ENCODE data around the gene CASP8AP2. TPM values are rescaled to one million over a fixed set of nuclear protein-coding genes. Genes with fewer than 3 reads are reported as not detected.
"Not testable (repeated sequence)": the region's sequence is repeated elsewhere in the genome, so short reads cannot be mapped to it uniquely, and the experiment has no call there.

Gene CASP8AP2
- total RNA-seq, 2 donors from 2014 or later, result 13.9 to 23.8 TPM

- Histone ChIP-seq H3K36me3 (peaks cover 11% of the 10 kb centered on the region), H3K27ac (no peak overlapping the region), H3K4me3 (no peak overlapping the region), H3K27me3 (replicated peaks; ENCODE audit: insufficient read depth) (no peaks in the 10 kb centered on the region), H3K4me1 (ENCODE audit: control insufficient read depth in 1 of 2, low read depth in 2 of 2) (peaks cover 5 to 13% of the 10 kb centered on the region in 2 donors), H3K9me3 (no peaks in the 10 kb centered on the region)
- ATAC-seq (ENCODE audit: insufficient number of reproducible peaks, low FRiP score, low read depth), result no peak
- TF ChIP-seq, protein P1, sequence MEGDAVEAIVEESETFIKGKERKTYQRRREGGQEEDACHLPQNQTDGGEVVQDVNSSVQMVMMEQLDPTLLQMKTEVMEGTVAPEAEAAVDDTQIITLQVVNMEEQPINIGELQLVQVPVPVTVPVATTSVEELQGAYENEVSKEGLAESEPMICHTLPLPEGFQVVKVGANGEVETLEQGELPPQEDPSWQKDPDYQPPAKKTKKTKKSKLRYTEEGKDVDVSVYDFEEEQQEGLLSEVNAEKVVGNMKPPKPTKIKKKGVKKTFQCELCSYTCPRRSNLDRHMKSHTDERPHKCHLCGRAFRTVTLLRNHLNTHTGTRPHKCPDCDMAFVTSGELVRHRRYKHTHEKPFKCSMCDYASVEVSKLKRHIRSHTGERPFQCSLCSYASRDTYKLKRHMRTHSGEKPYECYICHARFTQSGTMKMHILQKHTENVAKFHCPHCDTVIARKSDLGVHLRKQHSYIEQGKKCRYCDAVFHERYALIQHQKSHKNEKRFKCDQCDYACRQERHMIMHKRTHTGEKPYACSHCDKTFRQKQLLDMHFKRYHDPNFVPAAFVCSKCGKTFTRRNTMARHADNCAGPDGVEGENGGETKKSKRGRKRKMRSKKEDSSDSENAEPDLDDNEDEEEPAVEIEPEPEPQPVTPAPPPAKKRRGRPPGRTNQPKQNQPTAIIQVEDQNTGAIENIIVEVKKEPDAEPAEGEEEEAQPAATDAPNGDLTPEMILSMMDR (IDR thresholded peaks at IDR 0.05), result no peak
- no peak for DNase-seq (ENCODE audit: low spot score)
Measured at GRCh38 chr6:89834884-89835792, 5.5 kb downstream of the CASP8AP2 start.

DNA sequence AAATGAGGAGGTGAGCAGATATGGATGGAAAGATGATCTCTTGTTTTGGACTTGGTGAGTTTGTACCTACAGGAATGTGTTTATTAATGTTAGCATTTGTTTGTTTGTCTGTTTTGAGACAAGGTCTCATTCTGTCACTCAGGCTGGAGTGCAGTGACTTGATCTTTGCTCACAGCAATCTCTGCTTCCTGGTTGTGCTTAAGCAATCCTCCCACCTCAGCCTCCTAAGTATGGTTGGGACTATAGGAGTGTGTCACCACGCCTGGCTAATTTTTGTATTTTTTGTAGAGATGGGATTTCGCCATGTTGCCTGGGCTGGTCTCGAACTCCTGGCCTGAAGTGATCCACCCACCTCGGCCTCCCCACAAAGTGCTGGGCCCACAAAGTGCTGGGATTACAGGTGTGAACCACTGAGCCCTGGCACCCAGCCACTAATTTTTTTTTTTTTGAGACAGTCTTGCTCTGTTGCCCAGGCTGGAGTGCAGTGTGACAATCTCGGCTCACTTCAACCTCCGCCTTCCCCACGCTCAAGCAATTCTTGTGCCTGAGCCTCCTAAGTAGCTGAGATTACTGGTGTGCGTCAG is 7.1 kb downstream of the CASP8AP2 start:
- no peak overlapping the region for H3K27ac ChIP-seq
- DNase-seq (ENCODE audit: low spot score) (no peak), ATAC-seq (ENCODE audit: insufficient number of reproducible peaks, low FRiP score, low read depth) (no peak)
- no peak overlapping the region for H3K4me3 ChIP-seq
- TF ChIP-seq, protein P1 (IDR thresholded peaks at IDR 0.05), result no peak
- H3K9me3 ChIP-seq, result no peaks in the 10 kb centered on the region
- H3K27me3 ChIP-seq (replicated peaks; ENCODE audit: insufficient read depth), result no peaks in the 10 kb centered on the region
- peaks cover 11% of the 10 kb centered on the region for H3K36me3 ChIP-seq
- H3K4me1 ChIP-seq (ENCODE audit: control insufficient read depth in 1 of 2, low read depth in 2 of 2), result peaks cover 0 to 7% of the 10 kb centered on the region in 2 donors

GRCh38 chr6:89840538-89840937 is 10.9 kb downstream of the CASP8AP2 start:
- no peak for ATAC-seq (ENCODE audit: insufficient number of reproducible peaks, low FRiP score, low read depth)
- DNase-seq (ENCODE audit: low spot score), result no peak
- no peak overlapping the region for H3K4me3 ChIP-seq
- no peaks in the 10 kb centered on the region for H3K9me3 ChIP-seq
- peaks cover 2% of the 10 kb centered on the region for H3K36me3 ChIP-seq
- H3K27me3 ChIP-seq (replicated peaks; ENCODE audit: insufficient read depth), result no peaks in the 10 kb centered on the region
- no peak overlapping the region for H3K27ac ChIP-seq
- TF ChIP-seq, protein P1 (IDR thresholded peaks at IDR 0.05), result no peak
- peaks cover 10 to 20% of the 10 kb centered on the region in 2 donors for H3K4me1 ChIP-seq (ENCODE audit: control insufficient read depth in 1 of 2, low read depth in 2 of 2)

DNA sequence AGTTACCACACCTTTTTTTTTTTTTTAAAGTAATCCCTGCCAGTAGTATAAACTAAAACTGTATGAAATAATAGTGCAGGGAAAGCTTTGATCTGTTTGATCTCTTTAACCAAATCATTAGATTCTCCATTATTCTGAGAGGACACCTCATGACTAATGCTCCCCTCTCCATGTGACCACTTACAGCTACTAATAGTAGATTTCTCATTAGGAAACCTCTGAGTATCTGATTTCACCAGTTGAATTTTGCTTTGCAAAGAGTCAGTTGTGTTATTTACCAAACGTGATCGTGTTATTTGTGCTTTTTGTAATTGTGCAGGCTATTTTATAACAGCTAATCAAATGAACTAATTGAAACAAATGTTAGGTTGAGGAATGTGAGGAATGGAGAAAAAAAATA is 12.5 kb downstream of the CASP8AP2 start:
- no peak overlapping the region for H3K27ac ChIP-seq
- H3K4me3 ChIP-seq, result no peak overlapping the region
- peaks cover 3% of the 10 kb centered on the region for H3K36me3 ChIP-seq
- TF ChIP-seq, protein P1 (IDR thresholded peaks at IDR 0.05), result no peak
- H3K27me3 ChIP-seq (replicated peaks; ENCODE audit: insufficient read depth), result no peaks in the 10 kb centered on the region
- ATAC-seq (ENCODE audit: insufficient number of reproducible peaks, low FRiP score, low read depth), result no peak
- peaks cover 10 to 20% of the 10 kb centered on the region in 2 donors for H3K4me1 ChIP-seq (ENCODE audit: control insufficient read depth in 1 of 2, low read depth in 2 of 2)
- DNase-seq (ENCODE audit: low spot score), result no peak
- no peaks in the 10 kb centered on the region for H3K9me3 ChIP-seq

DNA sequence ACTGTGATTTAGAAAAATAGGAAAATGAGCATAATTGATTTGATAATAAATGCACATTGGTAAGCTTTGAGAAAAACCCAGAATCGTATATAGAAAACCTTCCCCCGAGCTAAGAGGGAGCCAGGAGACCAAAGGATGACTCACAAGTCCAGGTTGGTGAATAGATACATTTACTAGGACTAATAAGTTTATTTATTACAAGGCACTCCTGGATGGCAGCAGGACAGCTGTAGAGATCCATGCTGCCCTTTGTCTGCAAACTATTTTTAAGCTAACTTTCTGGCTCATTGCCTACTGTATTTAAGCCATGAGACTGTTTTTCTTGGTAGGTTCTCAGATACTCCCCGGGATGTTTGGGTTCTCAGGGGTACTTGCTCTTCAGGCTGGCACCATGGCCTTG is 13.4 kb downstream of the CASP8AP2 start:
- Histone ChIP-seq H3K9me3 (no peaks in the 10 kb centered on the region), H3K36me3 (peaks cover 3% of the 10 kb centered on the region), H3K4me3 (no peak overlapping the region), H3K27ac (no peak overlapping the region), H3K4me1 (ENCODE audit: control insufficient read depth in 1 of 2, low read depth in 2 of 2) (peaks cover 10 to 20% of the 10 kb centered on the region in 2 donors), H3K27me3 (replicated peaks; ENCODE audit: insufficient read depth) (no peaks in the 10 kb centered on the region)
- TF ChIP-seq, protein P1 (IDR thresholded peaks at IDR 0.05), result no peak
- no peak for DNase-seq (ENCODE audit: low spot score)
- no peak for ATAC-seq (ENCODE audit: insufficient number of reproducible peaks, low FRiP score, low read depth)

DNA sequence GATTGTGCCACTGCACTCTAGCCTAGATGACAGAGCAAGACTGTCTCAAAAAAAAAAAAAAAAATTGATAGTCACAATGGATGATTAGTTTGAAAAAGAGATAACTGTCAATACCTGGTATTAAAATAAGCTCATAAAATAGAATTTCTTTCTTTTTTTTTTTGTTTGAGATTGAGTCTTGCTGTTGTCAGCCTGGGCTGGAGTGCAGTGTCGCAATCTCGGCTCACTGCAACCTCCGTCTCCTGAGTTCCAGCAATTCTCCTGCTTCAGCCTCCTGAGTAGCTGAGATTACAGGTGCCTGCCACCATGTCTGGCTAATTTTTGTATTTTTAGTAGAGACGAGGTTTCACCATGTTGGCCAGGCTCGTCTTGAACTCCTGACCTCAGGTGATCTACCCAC is 17.8 kb downstream of the CASP8AP2 start:
- H3K36me3 ChIP-seq; H3K27me3 ChIP-seq (replicated peaks; ENCODE audit: insufficient read depth); H3K4me3 ChIP-seq; H3K9me3 ChIP-seq; DNase-seq (ENCODE audit: low spot score); ATAC-seq (ENCODE audit: insufficient number of reproducible peaks, low FRiP score, low read depth); H3K27ac ChIP-seq: not testable (repeated sequence)
- peaks cover 10 to 11% of the 10 kb centered on the region in 2 donors for H3K4me1 ChIP-seq (ENCODE audit: control insufficient read depth in 1 of 2, low read depth in 2 of 2)

All from thoracic aorta (tissue), 2 donors.